HEK293 (cell line): ENCODE results near the gene WWC1.

Experiments
- BCL6B ChIP-seq: fragments of 450-650 bp; formaldehyde crosslinking; IDR thresholded peaks from 2 replicates; pipeline ENCODE4 v1.5.1; 2017; ENCODE audit warnings: missing biosample characterization, missing genetic modification characterization
- EGR2 ChIP-seq: fragments of 450-650 bp; formaldehyde crosslinking; IDR thresholded peaks from 2 replicates; pipeline ENCODE4 v1.5.1; 2016; ENCODE audit warnings: low read depth, missing biosample characterization, missing genetic modification characterization
- FEZF1 ChIP-seq: fragments of 450-650 bp; formaldehyde crosslinking; IDR thresholded peaks from 2 replicates; pipeline ENCODE4 v1.5.1; 2016; ENCODE audit warnings: missing biosample characterization, missing genetic modification characterization
- GFI1B ChIP-seq: fragments of 450-650 bp; formaldehyde crosslinking; IDR thresholded peaks from 2 replicates; pipeline ENCODE4 v1.5.1; 2016; ENCODE audit warnings: missing biosample characterization, missing genetic modification characterization
- GLIS1 ChIP-seq: fragments of 450-650 bp; formaldehyde crosslinking; IDR thresholded peaks from 2 replicates; pipeline ENCODE4 v1.5.1; 2016; ENCODE audit warnings: missing biosample characterization, missing genetic modification characterization
- HIC1 ChIP-seq: fragments of 450-650 bp; formaldehyde crosslinking; IDR thresholded peaks from 2 replicates; pipeline ENCODE4 v1.5.1; 2016; ENCODE audit warnings: missing biosample characterization, missing genetic modification characterization
- HOXC10 ChIP-seq: sonication (generic); formaldehyde crosslinking; IDR thresholded peaks from 2 replicates; pipeline ENCODE4 v1.8.1; 2023; ENCODE audit warnings: mild to moderate bottlenecking, missing genetic modification reagents
- HOXD13 ChIP-seq: sonication (generic); formaldehyde crosslinking; IDR thresholded peaks from 2 replicates; pipeline ENCODE4 v1.8.0; 2022; ENCODE audit warnings: missing genetic modification reagents, borderline replicate concordance
- KLF16 ChIP-seq: fragments of 450-650 bp; formaldehyde crosslinking; IDR thresholded peaks from 2 replicates; pipeline ENCODE4 v1.5.1; 2017; ENCODE audit warnings: missing biosample characterization, missing genetic modification characterization
- PRDM1 ChIP-seq: fragments of 450-650 bp; formaldehyde crosslinking; IDR thresholded peaks from 2 replicates; pipeline ENCODE4; 2016; ENCODE audit warnings: missing biosample characterization, missing genetic modification characterization
- WT1 ChIP-seq: fragments of 450-650 bp; formaldehyde crosslinking; IDR thresholded peaks from 2 replicates; pipeline ENCODE4 v1.5.1; 2016; ENCODE audit warnings: missing biosample characterization, missing genetic modification characterization
- ZBTB10 ChIP-seq: fragments of 450-650 bp; formaldehyde crosslinking; IDR thresholded peaks from 2 replicates; pipeline ENCODE4 v1.5.1; 2016; ENCODE audit warnings: missing biosample characterization, missing genetic modification characterization
- ZBTB17 ChIP-seq: fragments of 450-650 bp; formaldehyde crosslinking; IDR thresholded peaks from 2 replicates; pipeline ENCODE4 v1.5.1; 2016; ENCODE audit warnings: missing biosample characterization, missing genetic modification characterization
- ZBTB26 ChIP-seq: fragments of 450-650 bp; formaldehyde crosslinking; optimal IDR thresholded peaks from 2 replicates; pipeline ENCODE3; 2016; ENCODE audit warnings: missing biosample characterization, mild to moderate bottlenecking, missing genetic modification characterization
- ZFP3 ChIP-seq: fragments of 450-650 bp; formaldehyde crosslinking; IDR thresholded peaks from 2 replicates; pipeline ENCODE4 v1.5.1; 2016; ENCODE audit warnings: low read depth, missing biosample characterization, missing genetic modification characterization
- ZFP69B ChIP-seq: fragments of 450-650 bp; formaldehyde crosslinking; IDR thresholded peaks from 2 replicates; pipeline ENCODE4 v1.5.1; 2016; ENCODE audit warnings: missing biosample characterization, missing genetic modification characterization
- ZNF121 ChIP-seq: fragments of 450-650 bp; formaldehyde crosslinking; IDR thresholded peaks from 2 replicates; pipeline ENCODE4 v1.5.1; 2016; ENCODE audit warnings: missing biosample characterization, missing genetic modification characterization
- ZNF148 ChIP-seq: fragments of 450-650 bp; formaldehyde crosslinking; IDR thresholded peaks from 2 replicates; pipeline ENCODE4 v1.5.0; 2017; ENCODE audit warnings: missing biosample characterization, missing genetic modification characterization, borderline replicate concordance
- ZNF174 ChIP-seq: fragments of 450-650 bp; formaldehyde crosslinking; IDR thresholded peaks from 2 replicates; pipeline ENCODE4 v1.5.0; 2017; ENCODE audit warnings: missing biosample characterization, mild to moderate bottlenecking, missing genetic modification characterization
- ZNF202 ChIP-seq: fragments of 450-650 bp; formaldehyde crosslinking; IDR thresholded peaks from 2 replicates; pipeline ENCODE4 v1.5.1; 2016; ENCODE audit warnings: missing biosample characterization, missing genetic modification characterization, borderline replicate concordance
- ZNF211 ChIP-seq: fragments of 450-650 bp; formaldehyde crosslinking; IDR thresholded peaks from 2 replicates; pipeline ENCODE4 v1.5.1; 2016; ENCODE audit warnings: low read depth, missing biosample characterization, missing genetic modification characterization
- ZNF248 ChIP-seq: fragments of 450-650 bp; formaldehyde crosslinking; IDR thresholded peaks from 2 replicates; pipeline ENCODE4 v1.5.1; 2017; ENCODE audit warnings: missing biosample characterization, missing genetic modification characterization
- ZNF391 ChIP-seq: fragments of 450-650 bp; formaldehyde crosslinking; IDR thresholded peaks from 2 replicates; pipeline ENCODE4 v1.5.1; 2016; ENCODE audit warnings: low read depth, missing biosample characterization, missing genetic modification characterization, borderline replicate concordance
- ZNF510 ChIP-seq: fragments of 450-650 bp; formaldehyde crosslinking; IDR thresholded peaks from 2 replicates; pipeline ENCODE4 v1.5.1; 2018; ENCODE audit warnings: mild to moderate bottlenecking, missing genetic modification characterization, missing biosample characterization; ENCODE audit not compliant: insufficient replicate concordance
- ZNF514 ChIP-seq: fragments of 450-650 bp; formaldehyde crosslinking; IDR thresholded peaks from 2 replicates; pipeline ENCODE4 v1.5.1; 2016; ENCODE audit warnings: missing biosample characterization, missing genetic modification characterization
- ZNF660 ChIP-seq: fragments of 450-650 bp; IDR thresholded peaks from 2 replicates; pipeline ENCODE4 v1.5.1; 2018; ENCODE audit warnings: missing biosample characterization, mild to moderate bottlenecking, missing genetic modification characterization
- ZNF76 ChIP-seq: fragments of 450-650 bp; formaldehyde crosslinking; IDR thresholded peaks from 2 replicates; pipeline ENCODE4; 2016; ENCODE audit warnings: low read depth, missing biosample characterization, missing genetic modification characterization, borderline replicate concordance
- ZNF785 ChIP-seq: fragments of 450-650 bp; formaldehyde crosslinking; IDR thresholded peaks from 2 replicates; pipeline ENCODE4 v1.5.1; 2016; ENCODE audit warnings: missing biosample characterization, missing genetic modification characterization

Gene WWC1

GRCh38 chr5:168268949-168269936 is 22.2 kb upstream of the WWC1 start (continued):
- TF ChIP-seq ZNF514 (no peak), FEZF1 (tag by site-specific recombination) (no peak), ZFP3 (no peak), ZNF121 (tag by site-specific recombination) (no peak), ZNF660 (tag by site-specific recombination) (no peak; the same call in 1 of the 2 replicates), ZBTB10 (tag by site-specific recombination) (no peak), ZNF510 (no peak), ZNF248 (no peak), HIC1 (tag by site-specific recombination) (no peak), ZNF391 (tag by site-specific recombination) (peak; percentile 24; the same call in 1 of the 2 replicates), KLF16 (tag by site-specific recombination) (no peak), GLIS1 (tag by site-specific recombination) (no peak), WT1 (no peak), ZNF202 (tag by site-specific recombination) (no peak), ZBTB26 (tag by site-specific recombination) (peak; percentile 78), ZNF785 (tag by site-specific recombination) (no peak), ZBTB17 (peak; percentile 77), ZNF174 (tag by site-specific recombination) (no peak), ZNF148 (tag by site-specific recombination) (no peak), ZFP69B (peak; percentile 100), BCL6B (tag by site-specific recombination) (peak; percentile 87), HOXC10 (CRISPR knock-in tag) (no peak), HOXD13 (CRISPR knock-in tag) (no peak), GFI1B (tag by site-specific recombination) (no peak), EGR2 (tag by site-specific recombination) (peak; percentile 79), PRDM1 (tag by site-specific recombination) (no peak), ZNF76 (tag by site-specific recombination) (no peak), ZNF211 (tag by site-specific recombination) (no peak)
